ENCODE data around the gene MAGIX.

Gene MAGIX

GRCh38 chrX:49210406-49210805 is 47.8 kb downstream of the MAGIX start:
- no peak overlapping the region for H3K27ac ChIP-seq (ENCODE audit: low read length)
- no peaks in the 10 kb centered on the region for H3K36me3 ChIP-seq (ENCODE audit: control insufficient read depth in 1 of 2, insufficient read depth in 2 of 2, low read length in 2 of 2)
- no peaks in the 10 kb centered on the region for H3K9me3 ChIP-seq (ENCODE audit: control insufficient read depth in 1 of 2, low read length in 2 of 2)
- no peaks in the 10 kb centered on the region for H3K4me1 ChIP-seq (ENCODE audit: control insufficient read depth in 1 of 2, insufficient read depth in 2 of 2, low read length in 2 of 2)
- H3K27me3 ChIP-seq (ENCODE audit: low read depth, low read length) = no peaks in the 10 kb centered on the region
- H3K4me3 ChIP-seq (ENCODE audit: low read depth in 1 of 2, low read length in 2 of 2) = no peak overlapping the region

- no peak overlapping the region for H3K27ac ChIP-seq (ENCODE audit: low read length)
- H3K27me3 ChIP-seq (ENCODE audit: low read depth, low read length) = no peaks in the 10 kb centered on the region
- H3K4me3 ChIP-seq (ENCODE audit: low read depth in 1 of 2, low read length in 2 of 2) = no peak overlapping the region
- H3K4me1 ChIP-seq (ENCODE audit: control insufficient read depth in 1 of 2, insufficient read depth in 2 of 2, low read length in 2 of 2) = no peaks in the 10 kb centered on the region
- H3K9me3 ChIP-seq (ENCODE audit: control insufficient read depth in 1 of 2, low read length in 2 of 2) = no peaks in the 10 kb centered on the region
- no peaks in the 10 kb centered on the region for H3K36me3 ChIP-seq (ENCODE audit: control insufficient read depth in 1 of 2, insufficient read depth in 2 of 2, low read length in 2 of 2)
Observed at GRCh38 chrX:49211074-49211473, 48.5 kb downstream of the MAGIX start.

- Histone ChIP-seq H3K27me3 (ENCODE audit: low read depth, low read length) (no peaks in the 10 kb centered on the region), H3K36me3 (ENCODE audit: control insufficient read depth in 1 of 2, insufficient read depth in 2 of 2, low read length in 2 of 2) (no peaks in the 10 kb centered on the region), H3K27ac (ENCODE audit: low read length) (no peak overlapping the region), H3K9me3 (ENCODE audit: control insufficient read depth in 1 of 2, low read length in 2 of 2) (no peaks in the 10 kb centered on the region), H3K4me1 (ENCODE audit: control insufficient read depth in 1 of 2, insufficient read depth in 2 of 2, low read length in 2 of 2) (no peaks in the 10 kb centered on the region), H3K4me3 (ENCODE audit: low read depth in 1 of 2, low read length in 2 of 2) (no peak overlapping the region)
Observed at GRCh38 chrX:49212209-49212608, 49.7 kb downstream of the MAGIX start.

GRCh38 chrX:49212861-49213260 is 50.3 kb downstream of the MAGIX start:
- no peak overlapping the region for H3K4me3 ChIP-seq (ENCODE audit: low read depth in 1 of 2, low read length in 2 of 2)
- H3K4me1 ChIP-seq (ENCODE audit: control insufficient read depth in 1 of 2, insufficient read depth in 2 of 2, low read length in 2 of 2) = no peaks in the 10 kb centered on the region
- H3K9me3 ChIP-seq (ENCODE audit: control insufficient read depth in 1 of 2, low read length in 2 of 2) = no peaks in the 10 kb centered on the region
- no peaks in the 10 kb centered on the region for H3K36me3 ChIP-seq (ENCODE audit: control insufficient read depth in 1 of 2, insufficient read depth in 2 of 2, low read length in 2 of 2)
- no peaks in the 10 kb centered on the region for H3K27me3 ChIP-seq (ENCODE audit: low read depth, low read length)
- no peak overlapping the region for H3K27ac ChIP-seq (ENCODE audit: low read length)

GRCh38 chrX:49214416-49214815 is 51.9 kb downstream of the MAGIX start:
- Histone ChIP-seq H3K27ac (ENCODE audit: low read length) (no peak overlapping the region), H3K36me3 (ENCODE audit: control insufficient read depth in 1 of 2, insufficient read depth in 2 of 2, low read length in 2 of 2) (no peaks in the 10 kb centered on the region), H3K4me3 (ENCODE audit: low read depth in 1 of 2, low read length in 2 of 2) (no peak overlapping the region), H3K9me3 (ENCODE audit: control insufficient read depth in 1 of 2, low read length in 2 of 2) (no peaks in the 10 kb centered on the region), H3K27me3 (ENCODE audit: low read depth, low read length) (no peaks in the 10 kb centered on the region), H3K4me1 (ENCODE audit: control insufficient read depth in 1 of 2, insufficient read depth in 2 of 2, low read length in 2 of 2) (no peaks in the 10 kb centered on the region)

- Histone ChIP-seq H3K36me3 (ENCODE audit: control insufficient read depth in 1 of 2, insufficient read depth in 2 of 2, low read length in 2 of 2) (no peaks in the 10 kb centered on the region), H3K27ac (ENCODE audit: low read length) (no peak overlapping the region), H3K27me3 (ENCODE audit: low read depth, low read length) (no peaks in the 10 kb centered on the region), H3K4me1 (ENCODE audit: control insufficient read depth in 1 of 2, insufficient read depth in 2 of 2, low read length in 2 of 2) (no peaks in the 10 kb centered on the region), H3K9me3 (ENCODE audit: control insufficient read depth in 1 of 2, low read length in 2 of 2) (no peaks in the 10 kb centered on the region), H3K4me3 (ENCODE audit: low read depth in 1 of 2, low read length in 2 of 2) (no peak overlapping the region)
Observed at GRCh38 chrX:49214996-49215526, 52.5 kb downstream of the MAGIX start.
